ENCODE results near the gene SEC31A. TPM values are rescaled to one million over a fixed set of nuclear protein-coding genes. Genes with fewer than 3 reads are reported as not detected.
"Not testable (repeated sequence)": the region's sequence is repeated elsewhere in the genome, so short reads cannot be mapped to it uniquely, and the experiment has no call there.

Gene SEC31A
- polyA plus RNA-seq, 5 donors, result 223 to 260 (median 248) TPM

DNA sequence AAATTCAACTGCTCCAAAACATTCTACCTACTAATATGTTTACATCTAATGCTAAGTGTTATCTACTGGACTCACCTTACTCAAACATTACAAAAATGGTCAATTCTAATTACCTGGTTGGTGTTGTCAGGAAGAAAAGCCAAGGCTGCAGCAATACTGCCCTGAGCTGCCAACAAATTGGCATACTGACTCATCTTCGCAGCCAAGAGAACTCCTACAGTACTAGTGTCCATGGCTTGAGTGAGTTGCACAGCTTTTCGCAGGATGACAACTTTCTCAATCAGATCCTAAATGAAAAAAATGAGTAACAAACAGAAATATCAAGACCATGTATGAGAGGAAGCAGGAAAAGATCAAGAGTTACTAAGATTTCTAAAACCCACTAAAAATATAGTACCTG is 39.6 kb downstream of the SEC31A start:
- no peak for DNase-seq

DNA sequence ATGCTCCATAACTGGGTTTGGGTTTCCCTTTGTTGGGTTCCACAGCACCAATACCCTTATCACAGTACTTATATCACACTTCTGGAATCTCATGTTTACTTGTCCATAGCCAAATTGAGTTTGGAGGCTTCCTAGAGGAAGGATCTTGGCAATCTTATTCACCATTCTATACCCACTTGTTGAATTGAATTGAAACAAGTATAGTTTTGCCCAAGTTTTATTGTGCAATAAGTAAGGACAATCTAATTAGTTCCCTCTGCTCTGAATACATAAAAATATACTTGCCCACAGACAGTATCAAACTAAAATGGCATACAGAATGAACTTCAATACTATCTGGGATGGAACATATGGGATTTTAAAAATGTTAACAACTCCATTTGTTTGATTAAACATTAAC is 40.3 kb downstream of the SEC31A start:
- DNase-seq, result no peak

DNA sequence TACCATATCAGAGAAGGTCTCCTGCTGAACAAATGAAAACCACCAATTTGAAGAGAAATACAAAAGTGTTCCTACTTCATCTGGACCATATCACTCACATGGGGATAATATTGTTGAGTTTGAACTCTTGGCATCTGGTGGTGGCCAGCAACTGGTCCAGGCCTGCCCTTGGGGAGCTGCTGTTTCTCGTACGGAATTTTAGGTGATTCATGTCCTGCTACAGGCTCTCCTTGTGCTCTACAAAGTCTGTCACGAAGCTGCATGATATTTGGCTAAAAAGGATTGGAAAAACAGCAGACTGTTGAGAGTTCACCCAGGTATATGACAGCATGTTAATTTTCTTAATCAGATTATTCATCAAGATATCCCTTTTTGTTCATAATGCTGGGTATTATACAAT is 42.2 kb downstream of the SEC31A start:
- DNase-seq, result no peak

DNA sequence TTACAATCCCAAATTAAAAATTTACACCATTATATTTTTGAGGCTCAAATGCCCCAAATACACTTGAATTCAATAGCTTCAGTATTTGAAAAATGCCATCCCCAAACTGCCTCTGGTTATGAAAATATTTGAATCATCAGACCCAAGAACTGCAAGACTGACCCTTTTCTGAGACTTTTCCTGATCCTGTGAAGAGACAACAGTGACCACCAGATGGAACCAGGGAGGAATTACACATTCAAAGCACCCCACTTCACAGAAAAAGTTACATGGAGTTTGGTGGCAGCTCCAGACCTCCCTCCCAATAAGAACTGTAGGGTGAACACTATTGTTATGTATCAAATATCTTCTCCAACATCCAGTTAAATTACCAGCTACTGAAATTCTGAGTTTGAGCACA is 48.4 kb downstream of the SEC31A start:
- no peak for DNase-seq

DNA sequence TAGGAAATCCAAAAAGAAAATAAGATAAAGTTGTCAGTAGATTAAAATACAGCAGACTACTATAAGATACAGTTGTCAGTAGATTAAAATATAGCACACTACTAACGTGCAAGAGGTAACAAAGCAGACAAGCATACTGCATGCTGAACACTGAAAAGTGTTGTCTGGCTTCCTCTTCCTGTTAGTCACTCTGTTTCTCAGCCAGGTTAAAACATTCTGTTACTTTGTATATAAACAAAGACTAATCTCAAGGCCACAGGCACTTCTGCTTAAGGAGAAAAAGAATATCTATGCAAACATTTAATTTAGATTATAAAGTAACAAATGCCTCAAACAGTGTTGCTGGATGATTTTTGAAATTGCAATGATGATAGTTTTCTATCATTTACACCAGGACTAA is 51.3 kb downstream of the SEC31A start:
- no peak for DNase-seq

DNA sequence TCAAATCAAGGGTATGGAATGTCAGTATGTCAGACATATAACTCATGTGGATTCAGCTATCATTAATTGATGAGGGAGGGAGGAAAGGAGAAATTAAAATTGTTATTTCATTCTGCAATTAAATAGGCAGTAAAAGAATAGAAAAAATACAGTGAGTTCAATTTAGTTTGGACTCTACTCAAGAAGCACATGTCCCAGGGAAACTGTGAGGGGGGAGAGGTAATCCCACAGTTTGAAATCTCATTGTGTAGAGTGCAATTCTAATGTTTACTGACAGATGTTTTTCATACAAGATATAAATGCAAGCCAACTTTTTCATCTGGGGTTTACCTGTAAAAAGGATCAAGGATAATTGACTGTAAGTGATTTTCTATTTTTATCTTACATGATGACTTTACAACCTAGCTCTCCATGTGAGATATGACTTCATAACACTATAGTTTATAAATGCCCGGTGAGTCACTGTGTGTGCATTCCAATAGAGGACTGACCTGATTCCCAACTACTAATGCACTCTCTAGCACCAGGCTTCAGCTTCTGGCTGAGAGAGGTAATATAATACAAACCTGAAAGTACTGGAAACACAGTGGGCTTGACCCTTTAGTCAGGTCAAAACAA is 57.1 kb downstream of the SEC31A start:
- no peak for DNase-seq

DNA sequence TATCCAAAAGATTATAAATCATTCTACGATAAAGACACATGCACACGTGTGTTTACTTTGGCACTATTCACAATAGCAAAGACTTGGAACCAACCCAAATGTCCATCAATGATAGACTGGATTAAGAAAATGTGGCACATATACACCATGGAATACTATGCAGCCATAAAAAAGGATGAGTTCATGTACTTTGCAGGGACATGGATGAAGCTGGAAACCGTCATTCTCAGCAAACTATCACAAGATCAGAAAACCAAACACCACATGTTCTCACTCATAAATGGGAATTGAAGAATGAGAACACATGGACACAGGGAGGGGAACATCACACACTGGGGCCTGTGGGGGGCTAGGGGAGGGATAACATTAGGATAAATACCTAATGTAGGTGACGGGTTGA is 57.9 kb downstream of the SEC31A start:
- not testable (repeated sequence) for DNase-seq

DNA sequence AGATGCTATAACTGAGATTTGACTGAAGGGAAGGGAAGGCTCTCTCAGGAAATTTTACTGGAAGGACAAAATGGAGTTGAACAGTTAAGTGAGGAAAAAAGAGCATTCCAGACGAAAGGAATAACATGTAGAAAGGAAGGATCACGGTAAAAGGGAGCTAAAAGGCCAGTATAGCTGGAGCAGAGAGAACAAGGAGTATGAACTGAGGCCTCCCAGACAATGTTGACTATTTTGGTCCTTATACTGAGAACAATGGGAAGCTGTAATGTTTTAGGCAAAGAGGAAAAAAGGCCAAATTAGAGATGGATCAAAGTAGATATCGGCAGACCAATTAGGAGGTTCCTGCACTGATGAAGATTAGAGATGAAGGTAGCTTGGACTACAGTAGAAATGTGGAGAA is 65.5 kb downstream of the SEC31A start:
- DNase-seq, result no peak

DNA sequence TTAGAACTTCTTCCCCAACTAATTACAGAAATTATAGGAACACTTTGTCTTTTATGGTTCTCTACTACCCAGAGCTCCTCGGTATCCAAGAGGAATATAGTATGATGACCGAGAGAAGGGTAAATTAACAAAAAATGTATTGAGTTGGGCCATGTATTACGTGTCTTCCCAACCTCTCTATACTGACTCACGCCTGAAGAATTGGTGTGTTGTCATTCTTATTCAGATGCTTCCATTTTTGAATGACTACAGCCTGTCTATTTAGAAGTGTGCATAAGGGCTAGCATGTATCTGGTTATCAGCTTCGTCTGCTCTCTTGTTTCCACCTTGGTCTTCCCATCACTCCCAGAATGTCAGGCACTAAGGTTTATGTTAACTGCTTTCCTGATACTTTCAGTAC is 67.9 kb downstream of the SEC31A start:
- DNase-seq, result no peak

DNA sequence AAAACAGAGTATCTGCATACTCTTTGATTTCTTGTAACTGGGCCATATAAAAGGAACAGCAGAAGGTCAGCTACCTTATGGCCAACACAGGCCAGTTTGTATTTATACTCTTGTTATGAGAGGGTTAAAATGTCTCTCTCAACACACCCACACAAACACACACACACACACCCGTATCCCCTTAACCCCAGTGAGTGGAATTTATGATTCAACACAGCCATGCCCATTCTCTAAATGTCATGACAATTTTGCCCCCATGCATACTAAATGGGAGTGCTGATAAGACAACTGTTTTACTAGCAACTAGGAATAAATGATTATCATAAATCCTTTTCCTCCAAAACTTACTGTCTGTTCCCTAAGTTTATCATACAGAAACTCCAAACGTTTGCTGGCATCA is 70.3 kb downstream of the SEC31A start:
- DNase-seq, result no peak

DNA sequence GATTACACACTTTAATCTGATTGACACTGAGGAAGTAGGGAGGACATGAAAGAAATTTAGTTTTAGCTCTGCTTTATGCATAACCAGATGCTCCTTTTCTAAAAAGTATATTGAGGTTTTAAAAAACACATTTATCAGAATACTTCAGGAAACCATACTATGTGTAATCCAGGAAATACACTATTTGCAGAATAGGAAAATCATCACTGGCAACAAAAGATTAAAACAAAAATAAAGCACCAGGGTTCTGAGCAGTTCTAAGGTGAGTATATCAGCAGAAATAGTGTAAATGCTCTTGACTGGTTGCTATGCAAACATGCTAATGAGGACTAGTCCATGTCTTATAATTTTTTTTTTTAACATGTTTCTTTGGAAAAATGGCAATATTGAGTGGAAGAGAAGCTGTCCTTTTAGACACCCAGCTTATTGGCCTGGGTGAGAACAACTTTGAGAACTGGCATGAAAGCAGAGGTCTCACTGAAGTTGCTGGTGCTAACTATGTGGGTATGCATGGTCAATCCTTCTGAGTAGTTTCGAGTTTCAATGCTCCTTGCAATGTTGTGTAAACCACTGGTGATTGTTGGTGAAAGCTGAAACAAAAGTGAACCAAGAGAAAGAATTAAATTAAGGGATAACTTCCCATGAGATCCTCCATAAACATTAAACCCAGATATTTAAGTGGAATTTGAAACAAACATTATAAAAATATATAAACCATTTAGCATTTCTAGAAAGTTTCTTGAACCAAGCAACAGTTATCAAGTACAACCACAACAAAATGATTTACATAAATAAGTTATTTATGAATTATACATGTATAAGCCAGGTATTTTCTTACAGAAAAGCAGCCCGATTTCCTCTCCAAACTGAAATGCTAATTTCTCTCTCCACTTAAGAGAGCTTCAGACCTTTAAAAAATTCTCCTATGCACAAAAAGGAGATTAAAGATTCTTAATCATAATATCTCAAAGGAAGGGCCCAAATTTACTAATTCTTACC is 72.0 kb downstream of the SEC31A start:
- DNase-seq, result no peak

DNA sequence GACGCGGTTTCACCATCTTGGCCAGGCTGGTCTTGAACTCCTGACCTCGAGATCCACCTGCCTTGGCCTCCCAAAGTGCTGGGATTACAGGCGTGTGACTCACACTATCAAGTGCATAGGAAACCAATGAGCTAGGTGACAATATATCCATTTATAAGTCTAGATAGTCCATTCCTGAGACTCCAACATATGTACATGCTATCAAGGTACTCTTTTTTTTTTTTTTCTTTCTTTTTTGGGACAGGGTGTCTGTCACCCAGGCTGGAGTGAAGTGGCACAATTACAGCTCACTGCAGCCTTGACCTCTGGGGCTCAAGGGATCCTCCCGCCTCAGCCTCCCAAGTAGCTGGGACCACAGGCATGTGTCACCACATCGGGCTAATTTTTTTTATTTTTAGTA is 74.1 kb downstream of the SEC31A start:
- not testable (repeated sequence) for DNase-seq

DNA sequence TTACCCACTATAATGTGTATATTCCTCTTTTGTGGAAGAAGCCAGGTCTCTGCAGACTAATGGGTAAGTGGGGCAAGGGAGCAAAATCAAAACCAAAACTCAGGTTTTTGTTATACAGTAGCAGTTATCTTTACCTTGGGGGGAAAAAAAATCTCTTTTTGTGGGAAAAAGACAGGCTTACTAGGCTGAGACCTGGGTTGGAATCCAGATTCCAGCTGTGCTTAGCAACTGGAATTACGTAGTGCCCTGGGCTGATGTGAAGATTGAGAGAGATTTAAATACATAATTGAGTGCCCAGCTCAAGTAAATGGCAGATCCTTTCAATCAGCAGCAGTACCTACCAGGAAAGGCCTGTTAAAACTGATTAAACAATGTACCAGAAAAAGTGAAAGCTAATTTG is 76.9 kb downstream of the SEC31A start:
- no peak for DNase-seq

DNA sequence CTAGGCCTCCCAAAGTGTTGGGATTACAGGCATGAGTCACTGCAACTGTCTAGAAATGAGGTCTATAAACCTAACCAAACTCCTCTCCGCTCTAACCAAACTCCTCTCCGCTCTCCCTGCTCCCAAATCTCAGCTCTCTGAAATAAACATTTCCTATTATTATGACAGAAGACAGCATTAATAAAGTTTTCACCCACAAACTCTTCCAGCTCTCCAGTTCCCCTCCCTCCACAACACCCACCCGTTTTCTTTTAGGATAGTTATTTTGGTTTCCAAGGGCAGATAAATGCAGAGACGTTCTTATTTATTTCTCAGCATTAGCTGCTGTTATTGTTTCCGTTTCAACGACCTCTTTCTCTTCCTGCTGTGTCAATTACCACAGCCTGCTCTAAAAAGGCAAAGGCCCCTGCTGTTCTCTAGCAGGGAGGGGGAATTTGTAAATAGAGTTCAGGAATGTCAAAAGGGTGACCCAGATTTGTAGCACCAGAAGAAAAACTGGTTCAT is 79.1 kb downstream of the SEC31A start:
- DNase-seq, result peak; percentile 47 to 54

DNA sequence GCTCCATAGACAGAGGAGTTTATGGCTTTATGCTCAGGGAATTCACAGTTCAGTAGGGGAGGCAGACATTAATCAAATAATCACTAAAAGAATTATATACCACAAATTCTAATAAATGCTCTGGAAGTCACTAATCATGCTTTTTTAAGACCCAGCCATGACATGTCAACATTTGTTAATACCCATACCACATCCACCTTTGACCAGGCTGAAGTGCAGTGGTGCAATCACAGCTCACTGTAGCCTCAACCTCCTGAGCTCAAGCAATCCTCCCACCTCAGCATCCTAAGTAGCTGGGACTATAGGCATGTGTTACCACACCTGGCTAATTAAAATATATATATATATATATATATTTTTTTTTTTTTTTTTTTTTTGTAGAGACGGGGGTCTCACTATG is 79.6 kb downstream of the SEC31A start:
- DNase-seq, result no peak

DNA sequence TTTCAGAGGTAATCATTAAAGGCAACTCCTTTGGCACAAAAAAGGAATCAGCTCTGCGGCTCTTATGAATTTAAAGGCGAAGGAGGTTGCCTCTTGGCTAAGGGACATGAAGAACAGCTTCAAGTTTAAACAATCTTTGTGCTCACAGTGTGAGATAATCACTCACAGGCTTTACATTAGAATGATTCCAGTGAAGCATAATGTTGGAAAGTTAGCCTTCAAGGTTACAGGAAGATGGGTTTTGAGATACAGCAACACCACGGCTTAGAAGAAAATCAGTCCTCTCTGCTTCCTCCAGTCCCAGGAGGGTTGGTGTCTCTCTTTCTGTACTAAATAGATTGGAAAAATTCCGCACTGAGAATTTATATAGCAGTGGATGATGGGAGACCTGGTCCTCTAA is 80.8 kb downstream of the SEC31A start:
- no peak for DNase-seq

DNA sequence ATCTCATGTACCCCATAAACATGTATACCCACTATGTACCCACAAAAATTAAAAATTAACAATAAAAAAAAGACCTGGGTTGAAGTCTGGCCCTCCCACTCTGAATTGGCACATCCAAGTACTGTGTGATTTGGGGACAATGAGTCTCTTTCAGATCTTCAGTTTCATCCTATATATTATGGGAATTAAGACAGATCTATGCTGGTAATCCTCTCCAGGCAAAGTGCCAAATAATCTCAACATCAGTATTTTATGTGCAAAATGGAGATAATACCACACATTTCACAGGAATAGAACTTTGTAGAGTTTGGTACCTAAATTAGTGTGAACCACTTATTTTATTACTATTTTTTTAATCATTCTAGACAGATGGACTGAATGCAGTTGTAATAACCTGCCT is 81.3 kb downstream of the SEC31A start:
- no peak for DNase-seq

DNA sequence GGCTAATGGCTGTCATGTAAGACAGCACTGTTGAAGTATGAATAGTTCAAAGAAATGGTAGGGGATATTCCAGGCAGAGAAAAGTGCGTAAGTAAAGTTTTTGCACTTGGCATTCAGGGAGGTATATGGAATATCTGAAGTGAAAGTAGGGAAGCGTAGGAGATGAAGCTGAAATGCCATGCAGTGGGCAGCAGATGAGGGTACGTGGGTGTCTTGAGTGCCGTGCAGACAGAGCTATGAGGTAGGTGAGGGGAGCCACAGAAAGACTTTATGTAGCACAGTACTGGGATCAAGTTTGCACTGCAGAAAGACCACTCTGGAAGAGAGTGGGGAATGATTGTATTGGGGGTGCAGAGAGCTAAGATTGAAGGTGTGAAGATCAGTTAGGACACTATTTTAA is 87.2 kb downstream of the SEC31A start:
- no peak for DNase-seq

DNA sequence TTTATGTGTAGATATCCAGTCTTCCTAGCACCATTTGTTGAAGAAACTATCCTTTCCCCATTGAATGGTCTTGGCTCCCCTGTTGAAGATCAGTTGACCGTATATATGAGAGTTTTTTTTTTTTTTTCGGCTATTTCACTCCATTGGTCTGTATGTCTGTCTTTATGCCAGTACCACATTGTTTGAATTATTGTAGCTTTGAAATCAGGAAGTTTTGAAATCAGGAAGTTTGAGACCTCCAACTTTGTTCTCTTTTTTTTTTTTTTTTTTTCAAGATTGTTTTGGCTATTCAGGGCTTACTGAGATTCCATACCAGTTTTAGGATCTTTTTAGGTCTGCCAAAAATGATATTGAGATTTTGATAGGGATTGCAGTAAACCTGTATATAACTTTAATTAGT is 88.0 kb downstream of the SEC31A start:
- no peak for DNase-seq

DNA sequence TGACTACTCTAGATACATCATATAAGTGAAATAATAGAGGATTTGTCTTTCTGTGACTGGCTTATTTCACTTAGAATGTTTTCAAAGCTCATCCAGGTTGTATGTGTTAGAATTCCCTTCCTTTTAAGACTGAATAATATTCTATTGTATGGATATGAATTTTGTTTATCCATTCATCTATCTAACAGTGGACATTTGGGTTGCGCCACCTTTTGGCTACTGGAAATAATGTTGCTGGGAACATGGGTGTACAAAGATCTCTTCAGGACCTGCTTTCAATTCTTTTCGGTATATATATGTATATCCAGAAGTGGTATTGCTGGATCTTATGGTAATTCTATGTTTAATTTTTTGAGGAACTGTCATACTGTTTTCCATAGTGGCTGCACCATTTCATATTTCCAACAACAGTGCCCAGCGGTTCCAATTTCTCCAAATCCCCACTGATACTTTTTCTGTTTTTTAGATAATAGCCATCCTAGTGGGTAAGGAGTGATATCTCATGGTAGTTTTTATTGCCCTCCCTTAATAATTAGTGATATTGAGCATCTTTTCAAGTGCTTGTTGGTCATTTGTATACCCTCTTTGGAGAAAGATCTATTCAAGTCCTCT is 88.9 kb downstream of the SEC31A start:
- no peak for DNase-seq

DNA sequence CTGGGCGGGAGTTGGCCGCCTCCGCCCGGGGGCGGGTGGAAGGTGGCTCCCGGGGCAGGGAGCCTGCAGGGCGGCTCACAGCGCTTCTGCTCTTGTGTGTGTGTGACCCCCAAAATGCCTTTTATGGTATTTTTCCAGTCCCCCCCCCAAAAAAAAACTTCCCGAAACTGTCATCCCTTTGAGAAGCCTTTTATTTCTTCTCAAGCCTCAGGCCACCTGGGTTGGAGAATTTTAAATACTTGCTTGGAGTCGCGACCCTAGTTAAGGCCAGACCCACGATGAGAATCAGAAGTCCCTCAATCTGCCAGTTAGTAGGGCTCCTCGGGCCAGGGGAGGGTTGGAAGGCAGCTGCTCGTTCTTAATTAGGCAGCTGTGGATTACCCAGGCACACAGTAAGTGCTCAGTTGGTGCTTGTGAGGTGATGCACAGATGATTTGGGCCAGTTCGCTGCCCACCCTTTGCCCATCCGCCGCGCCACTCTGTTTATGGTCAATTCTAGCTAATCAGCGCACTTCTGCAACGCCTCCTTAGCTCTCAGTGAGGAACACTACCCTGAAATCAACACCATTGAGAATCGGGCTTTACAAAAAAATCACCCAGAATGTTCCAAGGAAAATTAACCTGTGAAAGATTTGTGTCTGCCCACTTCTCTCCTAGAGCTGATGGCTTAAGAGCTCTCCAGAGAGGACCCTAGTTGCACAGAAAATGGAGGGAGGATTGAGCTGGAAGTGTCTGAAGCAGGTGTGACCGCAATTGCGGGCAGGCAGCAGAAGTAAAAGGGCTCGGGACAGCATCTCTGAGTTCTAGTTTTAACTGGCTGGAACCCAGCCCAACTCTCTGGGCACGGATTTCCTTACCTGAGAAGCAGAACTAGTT is 91.7 kb downstream of the SEC31A start:
- DNase-seq, result no peak
